ENCODE data around the gene SUN1. TPM values are rescaled to one million over a fixed set of nuclear protein-coding genes. Genes with fewer than 3 reads are reported as not detected.
A peak's percentile ranks its signal among the peaks of the same experiment; 100 is the strongest.

SUN1 gene
- total and polyA plus RNA-seq, 8 donors = 101 to 182 (median 154) TPM

DNA sequence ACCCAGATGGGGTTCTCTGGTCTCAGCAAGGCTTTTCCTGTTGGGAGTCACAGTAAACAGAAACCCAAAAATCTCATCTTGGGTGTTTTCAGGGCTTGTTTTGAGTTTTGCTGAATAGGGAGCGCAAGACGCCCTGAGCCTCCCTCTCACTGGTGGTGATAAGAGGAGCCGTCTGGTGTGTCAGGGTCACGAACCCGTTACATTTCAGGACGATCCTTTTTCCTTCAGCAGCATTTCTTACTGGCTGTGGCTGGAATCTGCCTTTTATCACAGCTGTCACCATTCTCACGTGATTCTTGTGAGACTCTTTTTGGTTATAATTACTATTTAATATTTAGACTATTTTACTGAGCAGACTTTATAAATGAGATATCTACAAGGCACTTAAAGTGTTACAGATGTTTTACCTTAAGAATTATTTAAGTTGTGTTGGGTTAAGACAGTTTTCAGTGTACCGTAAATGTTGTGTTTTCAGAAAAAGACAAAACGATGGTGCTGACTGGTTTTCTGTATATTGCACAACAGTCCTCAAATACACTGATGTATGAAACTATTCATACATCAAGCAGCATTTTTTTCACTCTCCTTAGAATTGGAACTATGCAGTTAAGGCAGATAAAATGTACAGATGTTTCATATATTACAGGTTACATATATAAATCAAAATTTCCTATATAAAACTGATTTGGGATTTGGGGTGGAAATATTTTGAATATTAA, 41.9 kb downstream of the SUN1 start:
- DNase-seq = peak in 1 of 4 donors; percentile 3
- Histone ChIP-seq H3K9me3 (no peaks in the 10 kb centered on the region), H3K27ac (peak overlapping the region; percentile 65 to 78), H3K4me3 (no peak overlapping the region), H3K36me3 (peaks cover 0 to 44% of the 10 kb centered on the region in 2 donors), H3K27me3 (no peaks in the 10 kb centered on the region), H3K4me1 (peaks cover 12 to 46% of the 10 kb centered on the region in 2 donors)
- intact Hi-C loops (cut with DNase I) = loop anchor here in 1 of 2 donors (5.0 kb wide), 1 partner anchor 87 kb away; no protein-coding TSS in a partner anchor
- TF ChIP-seq CTCF (IDR thresholded peaks at IDR 0.05) = no peak
- ATAC-seq = no peak

GRCh38 chr7:875051-875450, 42.8 kb downstream of the SUN1 start:
- Histone ChIP-seq H3K4me1 (peaks cover 12 to 50% of the 10 kb centered on the region in 2 donors), H3K27me3 (no peaks in the 10 kb centered on the region), H3K36me3 (peaks cover 0 to 38% of the 10 kb centered on the region in 2 donors), H3K9me3 (no peaks in the 10 kb centered on the region), H3K27ac (peak overlapping the region; percentile 78 to 79), H3K4me3 (no peak overlapping the region)
- DNase-seq = no peak
- intact Hi-C loops (cut with DNase I) = no loop called here
- no peak for ATAC-seq
- no peak for TF ChIP-seq CTCF (IDR thresholded peaks at IDR 0.05)

DNA sequence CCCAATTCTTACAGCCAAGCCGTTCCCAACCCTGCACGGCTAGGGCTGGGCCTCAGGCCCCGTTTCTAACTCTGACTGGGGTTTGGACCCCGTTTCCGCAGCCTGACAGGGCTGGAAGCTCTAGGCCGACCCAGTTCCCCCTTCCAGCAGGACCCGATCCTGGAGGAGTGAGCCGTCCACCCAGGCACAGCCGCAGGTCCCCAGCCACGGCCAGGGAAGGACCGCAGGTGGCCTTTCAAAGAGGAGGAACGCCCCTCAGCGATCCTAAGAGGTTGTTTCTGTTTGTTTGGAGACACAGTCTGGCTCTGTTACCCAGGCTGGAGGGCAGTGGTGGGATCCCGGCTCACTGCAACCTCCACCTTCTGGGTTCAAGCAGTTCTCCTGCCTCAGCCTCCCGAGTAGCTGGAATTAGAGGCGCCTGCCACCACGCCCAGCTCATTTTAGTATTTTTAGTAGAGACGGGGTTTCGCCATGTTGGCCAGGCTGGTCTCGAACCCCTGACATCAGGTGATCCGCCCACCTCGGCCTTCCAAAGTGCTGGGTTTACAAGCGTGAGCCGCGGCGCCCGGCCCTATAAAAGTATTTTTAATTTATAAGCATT, 43.3 kb downstream of the SUN1 start:
- Histone ChIP-seq H3K27me3 (no peaks in the 10 kb centered on the region), H3K36me3 (peaks cover 0 to 32% of the 10 kb centered on the region in 2 donors), H3K27ac (peak overlapping the region; percentile 78 to 79), H3K4me1 (peaks cover 12 to 50% of the 10 kb centered on the region in 2 donors), H3K9me3 (no peaks in the 10 kb centered on the region), H3K4me3 (peak overlapping the region; percentile 15 to 85)
- ATAC-seq (no peak), DNase-seq (peak in 2 of 4 donors; percentile 53 to 83)
- intact Hi-C loops (cut with DNase I) = no loop called here
- no peak for TF ChIP-seq CTCF (IDR thresholded peaks at IDR 0.05)

GRCh38 chr7:876077-876971, 44.0 kb downstream of the SUN1 start, which contains the start of gene GET4:
Gene GET4, plus strand, starts transcription at chr7:876554. Its CDS starts 92 bp downstream, at chr7:876646.
- Histone ChIP-seq H3K27ac (peak within 1 kb of the TSS; percentile 78 to 79), H3K4me3 (peak within 1 kb of the TSS; percentile 78 to 85), H3K27me3 (no peaks in the 10 kb centered on the region), H3K36me3 (peaks cover 0 to 26% of the 10 kb centered on the region in 2 donors), H3K4me1 (peaks cover 12 to 50% of the 10 kb centered on the region in 2 donors), H3K9me3 (no peaks in the 10 kb centered on the region)
- intact Hi-C loops (cut with DNase I) = no loop called here
- peak; percentile 77 for ATAC-seq
- peak; percentile 94 to 98 (median 96) for DNase-seq
- TF ChIP-seq CTCF (IDR thresholded peaks at IDR 0.05) = peak; percentile 20 to 22
